ENCODE measurements around the gene EBNA1BP2. TPM values are rescaled to one million over a fixed set of nuclear protein-coding genes. Genes with fewer than 3 reads are reported as not detected.

The EBNA1BP2 gene
- total RNA-seq, 1 donor from 2014 or later, result 46.8 TPM

Small RNA genes lying within 50 kb of the gene (small RNA-seq; reads per million reads assigned to genes)
- not detected for gene RNA5SP46

Other genes starting within 250 kb of the EBNA1BP2 start
- 29.3 TPM for gene SLC2A1, start 213.4 kb downstream of the EBNA1BP2 start, total RNA-seq
- gene CFAP57, start within 50 bp of the EBNA1BP2 start, total RNA-seq, result 1.4 TPM
- 0.78 TPM for gene TMEM125, start 97.7 kb upstream of the EBNA1BP2 start, total RNA-seq
- gene C1orf210, start 113.3 kb upstream of the EBNA1BP2 start, total RNA-seq, result not detected
- 7.0 TPM for gene TIE1, start 128.7 kb upstream of the EBNA1BP2 start, total RNA-seq
- gene MPL, start 165.5 kb upstream of the EBNA1BP2 start, total RNA-seq, result not detected
- gene CDC20, start 186.7 kb upstream of the EBNA1BP2 start, total RNA-seq, result 4.2 TPM
- 7.0 TPM for gene ELOVL1, start 195.7 kb upstream of the EBNA1BP2 start, total RNA-seq
- gene MED8, start 217.5 kb upstream of the EBNA1BP2 start, total RNA-seq, result 20.7 TPM
- 17.3 TPM for gene SZT2, start 217.6 kb upstream of the EBNA1BP2 start, total RNA-seq